ENCODE results near the gene MACROD2. TPM values are rescaled to one million over a fixed set of nuclear protein-coding genes. Genes with fewer than 3 reads are reported as not detected.

Gene MACROD2
- total RNA-seq, 1 donor from 2014 or later, result 1.6 TPM

DNA sequence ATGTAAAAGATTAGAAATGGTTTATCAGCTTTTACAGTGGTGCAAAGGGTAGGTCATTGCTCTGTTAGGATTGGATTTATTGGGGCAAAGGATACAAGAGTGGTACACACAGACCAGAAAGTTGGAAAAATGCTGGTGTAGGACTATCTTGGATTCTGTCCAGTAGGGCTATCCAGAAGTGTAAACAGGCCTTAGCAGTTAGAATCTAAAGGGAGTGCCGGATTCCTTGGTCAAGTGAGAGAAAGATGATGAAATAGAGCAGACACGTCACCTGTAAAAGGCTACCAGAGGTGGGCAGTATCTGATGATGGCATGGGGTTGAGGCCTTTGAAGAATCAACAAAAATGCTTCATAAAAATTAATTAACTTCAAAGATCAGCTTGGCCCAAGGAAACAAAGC, 1602.0 kb downstream of the MACROD2 start:
- no peak for DNase-seq (ENCODE audit: low spot score)
- intact Hi-C loops (cut with DNase I), result no loop called here

DNA sequence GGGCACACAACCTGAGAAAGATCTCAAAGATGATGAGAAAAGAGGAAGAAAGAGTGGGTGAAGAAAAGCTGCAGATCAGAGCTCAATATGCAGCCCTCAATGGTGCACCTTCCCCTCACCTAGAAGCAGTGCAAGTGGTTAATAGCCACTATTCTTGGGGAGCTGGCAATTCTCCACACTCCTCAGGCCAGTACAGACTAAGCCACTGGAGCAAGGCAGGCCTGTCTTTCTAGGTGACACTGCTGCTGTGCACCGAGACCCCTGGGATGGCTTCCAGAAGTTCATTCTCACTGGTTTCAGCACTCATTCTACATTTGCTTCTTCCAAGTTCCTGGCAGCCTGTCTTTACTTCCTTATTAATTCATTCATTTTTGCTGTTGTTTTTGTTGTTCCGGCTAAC, 1604.6 kb downstream of the MACROD2 start:
- no peak for DNase-seq (ENCODE audit: low spot score)
- intact Hi-C loops (cut with DNase I), result no loop called here

DNA sequence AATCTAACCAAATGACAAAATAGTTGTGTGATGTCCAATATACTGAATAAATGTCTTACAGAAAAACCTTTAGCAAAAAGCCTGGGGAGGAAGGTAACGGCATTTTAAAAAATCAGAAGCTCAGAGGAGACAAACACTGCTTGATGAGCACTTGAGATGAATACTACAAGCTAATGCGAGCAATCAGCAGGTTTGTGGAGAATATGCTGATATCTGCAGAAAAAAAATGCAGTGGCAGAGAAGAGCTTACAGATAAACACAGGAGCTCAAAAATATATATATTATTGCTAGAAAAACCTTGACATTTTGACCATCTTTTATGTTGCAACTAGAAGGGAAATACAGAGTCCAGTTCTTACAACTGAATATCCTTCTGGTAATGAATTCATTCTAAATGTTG, 1605.2 kb downstream of the MACROD2 start:
- DNase-seq (ENCODE audit: low spot score), result no peak
- intact Hi-C loops (cut with DNase I), result no loop called here

DNA sequence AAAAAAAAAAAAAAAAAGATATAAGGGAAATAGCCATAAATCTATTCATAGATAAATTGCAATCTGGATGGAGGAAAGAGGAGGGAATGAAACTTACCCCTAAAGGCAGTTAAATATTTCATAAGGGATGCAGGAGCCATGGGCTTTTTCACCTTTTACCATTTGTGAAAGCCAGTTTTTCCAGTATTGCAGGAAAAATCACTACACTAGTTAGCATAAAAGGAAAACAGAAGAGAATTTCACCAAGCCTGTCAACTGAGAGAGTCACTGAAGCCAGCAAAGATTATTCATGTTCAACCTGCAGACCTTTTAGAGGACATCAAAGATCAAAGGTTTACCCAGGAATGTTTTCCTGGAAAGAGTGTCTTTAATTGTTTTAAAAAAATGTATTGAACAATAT, 1608.2 kb downstream of the MACROD2 start:
- DNase-seq (ENCODE audit: low spot score), result no peak
- intact Hi-C loops (cut with DNase I), result no loop called here

DNA sequence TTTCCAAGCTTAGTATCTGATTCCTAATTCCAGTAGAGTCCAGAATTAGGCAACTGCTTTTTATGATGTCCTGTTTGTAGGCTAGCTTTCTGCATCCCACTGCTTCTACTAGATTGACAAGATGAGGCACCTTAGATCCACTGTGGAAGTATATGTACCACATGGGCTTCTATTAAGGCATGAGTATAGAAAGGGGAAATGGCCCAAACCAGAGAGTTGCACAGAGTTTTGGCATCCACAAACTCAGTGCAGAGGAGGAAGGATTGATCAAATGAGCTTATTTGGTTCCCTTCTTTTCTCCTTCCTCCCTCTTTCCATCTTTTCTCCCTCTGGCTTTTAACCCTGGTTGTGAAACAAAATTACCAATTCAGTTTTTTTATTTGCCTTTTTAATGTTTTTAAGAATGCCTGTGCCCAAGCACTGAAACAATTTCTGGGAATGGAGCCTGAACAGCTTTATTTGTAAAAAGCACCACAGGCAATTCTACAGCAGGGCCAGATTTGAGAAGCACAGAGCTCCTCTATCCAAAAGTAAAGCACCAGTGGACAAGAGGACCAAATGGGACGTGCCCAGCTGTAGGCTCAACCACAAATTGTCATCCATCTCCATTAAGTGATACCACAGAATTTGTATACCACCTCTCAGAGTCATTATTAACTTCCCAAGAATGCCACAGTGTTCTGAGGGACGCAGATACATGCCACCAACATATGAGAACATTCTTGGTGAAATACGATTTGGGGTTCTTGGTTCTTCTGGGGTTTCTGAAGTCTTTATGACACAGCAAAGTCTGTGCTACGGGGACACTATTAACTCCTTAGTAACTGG, 1608.9 kb downstream of the MACROD2 start:
- intact Hi-C loops (cut with DNase I), result no loop called here
- no peak for DNase-seq (ENCODE audit: low spot score)

DNA sequence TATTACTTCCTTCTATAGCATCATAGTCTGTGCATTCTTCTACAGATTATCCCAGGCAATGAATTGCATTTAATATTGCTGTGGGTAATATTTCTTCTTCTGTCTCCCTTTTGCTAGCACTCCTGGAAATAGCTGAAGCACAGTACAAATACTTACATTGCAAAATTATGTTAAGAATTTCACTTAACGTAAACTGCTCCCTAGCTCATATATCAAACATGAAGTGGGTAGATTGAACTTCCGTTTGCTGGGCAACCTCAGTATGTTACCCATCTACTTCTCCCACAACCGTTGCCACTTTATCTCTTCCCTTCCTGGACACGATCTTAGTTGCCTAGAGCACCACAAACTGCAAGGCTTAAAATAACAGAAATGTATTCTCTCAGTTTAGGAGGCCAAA, 1614.6 kb downstream of the MACROD2 start:
- DNase-seq (ENCODE audit: low spot score), result no peak
- intact Hi-C loops (cut with DNase I), result no loop called here

DNA sequence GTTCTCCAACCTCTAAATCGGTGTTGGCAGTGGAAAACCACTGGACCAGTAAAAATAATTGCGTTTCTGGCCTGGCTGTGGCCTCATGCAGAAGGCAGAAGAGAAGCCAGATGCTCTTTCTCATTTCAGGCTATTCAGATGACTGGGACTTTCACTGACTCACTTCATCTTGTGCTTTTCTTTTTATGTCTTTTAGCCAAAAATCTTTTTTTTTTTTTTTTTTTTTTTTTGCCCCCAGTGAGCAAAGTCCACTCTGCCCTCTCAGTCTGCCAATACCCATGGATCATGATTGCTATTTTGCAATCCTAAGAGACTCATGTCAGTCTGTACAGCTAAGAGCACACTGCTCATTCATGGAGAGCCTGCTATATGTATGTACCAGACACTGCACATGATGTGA, 1615.5 kb downstream of the MACROD2 start:
- no peak for DNase-seq (ENCODE audit: low spot score)
- intact Hi-C loops (cut with DNase I), result no loop called here

DNA sequence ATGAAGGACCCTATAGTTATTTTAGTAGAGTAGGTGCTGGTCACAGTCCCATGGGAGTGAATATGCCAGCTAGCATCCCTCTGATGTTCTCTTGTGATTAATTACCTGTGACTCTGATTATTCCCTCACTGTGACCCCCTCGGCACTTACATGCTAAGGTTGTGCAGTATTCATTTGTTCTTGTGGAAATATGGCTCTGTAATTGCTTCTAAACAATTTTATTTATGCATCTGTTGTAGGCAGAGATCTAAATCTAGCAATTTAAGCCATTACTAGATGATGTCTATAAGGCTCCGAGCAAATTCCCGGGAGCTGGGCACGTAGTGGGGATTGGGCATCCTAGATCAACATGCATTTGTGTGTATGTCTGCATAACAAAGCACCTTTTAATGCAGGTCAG, 1616.2 kb downstream of the MACROD2 start:
- no peak for DNase-seq (ENCODE audit: low spot score)
- intact Hi-C loops (cut with DNase I), result no loop called here

DNA sequence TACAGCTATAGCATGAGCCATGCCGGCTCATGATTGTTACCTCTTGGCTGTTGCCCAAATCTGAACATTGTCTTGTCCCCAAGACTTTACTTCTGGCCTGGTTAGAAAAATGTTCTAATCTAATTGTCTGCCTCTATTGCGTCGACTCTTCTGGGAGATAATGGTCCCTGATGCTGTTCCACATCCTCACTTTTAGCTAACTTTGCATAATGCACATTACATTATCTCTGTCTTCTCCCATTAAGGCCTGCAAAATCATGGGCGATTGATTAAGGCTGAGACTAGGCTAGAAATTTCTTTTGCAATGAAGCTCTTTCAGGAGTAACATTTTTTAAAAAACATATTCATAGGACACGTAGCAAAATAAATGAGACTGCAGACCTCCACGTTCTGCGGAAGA, 1616.9 kb downstream of the MACROD2 start:
- intact Hi-C loops (cut with DNase I), result no loop called here
- DNase-seq (ENCODE audit: low spot score), result no peak

DNA sequence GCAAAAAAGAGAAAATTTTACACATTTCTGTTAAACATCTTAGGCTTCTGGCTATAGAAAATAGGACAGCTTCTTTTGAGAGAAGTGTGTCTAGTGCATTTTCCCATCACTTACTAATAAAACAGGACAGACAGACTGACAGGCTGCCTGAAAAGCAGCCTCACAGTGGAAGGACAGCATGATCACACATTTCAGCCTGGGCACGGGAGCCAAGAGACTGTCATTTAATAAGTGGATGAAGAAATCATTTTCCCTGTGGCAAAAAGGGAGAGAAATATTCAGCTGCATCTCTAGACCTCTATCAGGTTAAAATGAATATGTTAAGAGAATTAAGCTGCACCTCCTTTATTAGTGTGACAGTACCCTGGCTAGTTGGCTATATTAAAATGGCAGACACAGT, 1617.5 kb downstream of the MACROD2 start:
- intact Hi-C loops (cut with DNase I), result no loop called here
- no peak for DNase-seq (ENCODE audit: low spot score)

DNA sequence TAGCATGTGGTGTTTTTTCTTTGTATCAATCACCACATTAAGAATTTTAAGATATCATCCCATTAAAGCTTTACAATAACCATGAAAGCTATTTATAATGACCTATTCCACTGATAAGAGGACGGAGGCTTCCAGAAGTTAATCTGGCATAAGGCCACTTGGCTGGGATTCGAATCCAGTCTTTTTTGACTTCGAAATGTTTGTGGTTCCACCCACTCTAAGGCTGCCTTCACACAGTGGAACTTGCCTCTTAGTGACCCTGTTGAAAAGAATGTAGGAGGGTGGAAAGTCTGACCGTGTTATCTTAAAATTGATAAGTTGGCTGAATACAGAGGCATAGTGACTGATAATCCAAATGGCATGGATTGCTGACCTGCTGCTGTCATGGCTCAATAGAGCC, 1618.2 kb downstream of the MACROD2 start:
- no peak for DNase-seq (ENCODE audit: low spot score)
- intact Hi-C loops (cut with DNase I), result no loop called here

DNA sequence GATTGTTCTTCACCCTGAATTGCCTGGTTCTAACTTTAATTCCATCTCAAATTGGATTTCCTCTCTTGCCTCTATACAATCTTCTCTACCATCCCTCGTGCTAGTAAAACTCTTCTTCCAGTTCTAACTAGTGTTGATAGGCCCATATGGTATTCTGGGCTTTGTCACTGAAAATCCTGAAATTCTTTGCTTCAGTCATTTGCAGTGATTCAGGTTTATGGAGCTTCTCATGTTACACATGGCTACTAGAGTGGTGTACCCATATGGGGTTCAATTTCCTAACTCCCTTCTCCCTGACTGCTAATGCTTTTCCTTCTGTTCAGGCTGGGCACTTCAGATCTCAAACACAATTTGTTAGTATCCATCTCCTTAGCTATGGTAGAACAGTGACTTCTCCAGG, 1621.3 kb downstream of the MACROD2 start:
- intact Hi-C loops (cut with DNase I), result no loop called here
- no peak for DNase-seq (ENCODE audit: low spot score)

DNA sequence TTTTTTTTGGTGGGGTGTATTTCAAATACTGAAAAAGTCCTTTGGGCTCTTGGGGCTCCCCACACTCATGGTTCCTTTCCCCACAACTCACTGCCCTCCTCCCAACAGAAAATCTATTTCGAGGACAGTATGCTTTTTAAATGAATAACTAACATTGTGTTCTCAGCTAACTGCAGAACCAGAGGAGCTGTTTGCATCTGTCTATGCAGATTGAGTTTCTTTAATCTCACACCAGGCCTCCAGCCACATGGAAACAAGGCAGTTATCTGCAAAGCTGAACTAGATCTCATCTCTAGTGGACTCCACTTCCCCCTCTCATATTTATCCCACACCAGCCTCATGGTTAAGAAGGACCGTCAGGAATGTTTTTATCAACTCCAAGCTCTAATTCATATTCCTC, 1622.8 kb downstream of the MACROD2 start:
- intact Hi-C loops (cut with DNase I), result no loop called here

DNA sequence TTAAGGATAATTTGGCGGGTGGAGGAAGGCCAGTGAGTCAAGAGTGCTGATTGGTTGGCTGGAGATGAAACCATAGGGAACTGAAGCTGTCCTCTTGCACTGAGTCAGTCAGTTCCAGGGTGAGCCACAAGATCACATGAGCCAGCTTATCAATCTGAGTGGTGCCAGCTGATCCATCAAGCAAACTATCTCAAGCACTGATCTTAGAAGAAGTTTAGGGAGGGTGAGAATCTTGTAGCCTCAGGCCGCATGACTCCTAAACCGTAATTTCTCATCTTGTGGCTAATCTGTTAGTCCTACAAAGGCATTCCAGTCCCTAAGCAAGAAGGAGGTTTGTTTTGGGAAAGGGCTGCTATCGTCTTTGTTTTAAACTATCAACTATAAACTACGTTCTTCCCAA, 1623.6 kb downstream of the MACROD2 start:
- intact Hi-C loops (cut with DNase I), result no loop called here

More for the DNA sequence above, 1622.8 kb downstream of the MACROD2 start:
- DNase-seq (ENCODE audit: low spot score), result no peak

DNA sequence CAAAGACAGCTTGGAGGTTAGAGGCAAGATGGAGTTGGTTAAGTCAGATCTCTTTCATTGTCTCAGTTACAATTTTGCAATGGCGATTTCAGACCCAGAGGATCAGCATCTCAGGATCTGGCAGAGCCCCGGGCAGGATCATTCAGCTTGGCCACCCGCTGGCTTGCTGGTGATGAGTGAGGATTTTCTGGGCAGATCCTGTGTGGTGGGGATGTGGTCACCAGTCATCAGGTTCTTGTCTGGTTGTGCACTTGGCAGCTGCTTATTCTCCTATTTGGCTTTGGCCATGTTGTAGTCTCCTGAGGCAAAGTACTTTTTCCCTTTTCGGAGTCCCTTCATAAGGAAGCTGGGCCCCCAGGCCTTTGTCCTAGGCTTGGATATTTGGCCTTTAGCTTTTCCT, 1624.0 kb downstream of the MACROD2 start:
- intact Hi-C loops (cut with DNase I), result no loop called here
- DNase-seq (ENCODE audit: low spot score), result no peak

More for the DNA sequence above, 1623.6 kb downstream of the MACROD2 start:
- DNase-seq (ENCODE audit: low spot score), result no peak

DNA sequence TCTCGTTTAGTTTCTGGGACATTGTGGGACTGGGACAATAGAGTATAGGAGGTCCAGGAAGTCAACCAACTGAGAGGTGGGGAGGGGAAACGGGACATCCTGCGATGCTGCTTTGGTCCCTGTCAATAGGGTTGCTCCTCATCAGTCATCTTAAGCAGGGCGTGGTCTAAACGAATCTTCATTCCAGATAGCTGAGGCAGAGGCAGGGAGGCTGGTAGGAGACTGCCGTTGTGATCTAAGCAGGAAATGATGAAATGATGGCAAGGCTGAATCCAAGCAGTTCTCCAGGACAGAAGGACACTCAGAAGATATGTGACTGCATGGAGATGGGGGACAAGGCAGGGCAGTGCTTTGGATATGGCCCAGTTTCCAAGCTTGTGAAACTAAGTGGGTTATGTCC, 1624.5 kb downstream of the MACROD2 start:
- intact Hi-C loops (cut with DNase I), result no loop called here

DNA sequence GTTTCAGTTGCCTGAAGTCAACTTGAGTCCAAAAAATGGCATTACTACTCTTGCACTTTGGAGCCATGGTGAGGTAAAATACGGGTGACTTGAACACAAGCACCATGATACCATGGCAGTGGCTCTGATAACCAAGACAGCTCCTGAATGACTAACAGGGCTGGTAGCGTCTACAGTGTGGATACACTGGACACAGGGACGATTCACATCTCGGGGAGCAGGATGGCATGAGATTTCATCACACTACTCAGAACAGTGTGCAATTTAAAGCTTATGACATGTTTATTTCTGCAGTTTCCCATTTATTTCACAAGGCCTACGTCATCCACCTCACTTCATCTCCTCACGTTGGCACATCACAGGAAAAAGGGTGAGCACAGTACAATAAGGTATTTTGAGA, 1627.1 kb downstream of the MACROD2 start:
- intact Hi-C loops (cut with DNase I), result no loop called here

More for the DNA sequence above, 1624.5 kb downstream of the MACROD2 start:
- DNase-seq (ENCODE audit: low spot score), result no peak

DNA sequence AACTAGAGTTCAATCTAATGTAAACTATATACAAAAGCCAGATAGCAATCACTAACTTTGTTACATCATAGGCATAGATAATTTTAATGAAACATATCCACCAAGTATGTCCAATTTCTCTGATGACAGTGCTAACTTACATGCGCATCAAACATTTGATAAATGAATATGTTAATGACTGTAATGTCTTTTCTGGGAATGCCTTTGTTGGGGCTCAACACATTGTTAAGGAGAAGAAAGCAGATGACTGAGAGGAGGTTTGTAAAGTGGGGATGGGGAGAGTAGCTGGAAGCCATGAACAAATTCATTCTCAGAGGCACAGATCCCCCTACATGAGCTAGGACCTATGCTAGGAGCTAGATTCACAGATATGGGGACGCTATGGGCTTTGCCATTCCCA, 1627.9 kb downstream of the MACROD2 start:
- intact Hi-C loops (cut with DNase I), result no loop called here
- no peak for DNase-seq (ENCODE audit: low spot score)

More for the DNA sequence above, 1627.1 kb downstream of the MACROD2 start:
- no peak for DNase-seq (ENCODE audit: low spot score)

DNA sequence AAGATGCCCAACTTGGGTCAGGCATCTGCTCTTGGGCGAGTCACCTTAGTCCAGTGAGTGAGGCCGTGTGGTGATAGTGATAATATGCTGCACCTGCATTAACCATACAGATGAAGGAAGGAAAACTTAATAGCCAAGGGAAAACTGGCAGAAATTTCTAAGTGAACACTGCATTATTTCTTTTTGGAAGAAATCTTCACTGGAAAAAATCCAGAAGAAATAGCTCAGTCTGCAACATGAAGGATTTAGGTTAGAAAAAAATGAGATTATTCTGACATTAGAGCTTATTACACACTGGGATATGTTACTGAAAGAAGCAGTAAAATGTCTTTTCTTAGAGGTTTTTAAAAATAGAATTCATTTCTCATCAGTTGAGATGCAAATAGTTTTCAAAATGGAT, 1630.7 kb downstream of the MACROD2 start:
- intact Hi-C loops (cut with DNase I), result no loop called here
- no peak for DNase-seq (ENCODE audit: low spot score)

DNA sequence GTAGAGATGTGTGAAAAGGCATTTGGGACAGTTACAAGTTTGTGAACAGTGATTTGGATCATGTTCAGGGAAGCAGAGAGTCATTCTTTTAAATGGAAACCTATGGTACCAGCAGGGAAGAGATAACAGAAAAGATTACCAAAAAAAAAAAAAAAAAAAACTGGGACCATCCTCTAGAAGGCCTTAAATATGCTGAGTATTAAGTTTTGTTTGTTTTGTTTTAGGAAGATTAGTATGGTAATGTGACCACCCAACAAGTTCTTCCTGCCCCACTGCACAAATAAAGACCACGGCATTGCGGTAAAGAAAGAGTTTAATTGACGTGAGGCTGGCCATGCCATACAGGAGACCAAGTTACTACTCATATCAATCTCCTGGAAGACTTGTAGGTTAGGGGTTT, 1631.8 kb downstream of the MACROD2 start:
- intact Hi-C loops (cut with DNase I), result no loop called here
- DNase-seq (ENCODE audit: low spot score), result no peak

DNA sequence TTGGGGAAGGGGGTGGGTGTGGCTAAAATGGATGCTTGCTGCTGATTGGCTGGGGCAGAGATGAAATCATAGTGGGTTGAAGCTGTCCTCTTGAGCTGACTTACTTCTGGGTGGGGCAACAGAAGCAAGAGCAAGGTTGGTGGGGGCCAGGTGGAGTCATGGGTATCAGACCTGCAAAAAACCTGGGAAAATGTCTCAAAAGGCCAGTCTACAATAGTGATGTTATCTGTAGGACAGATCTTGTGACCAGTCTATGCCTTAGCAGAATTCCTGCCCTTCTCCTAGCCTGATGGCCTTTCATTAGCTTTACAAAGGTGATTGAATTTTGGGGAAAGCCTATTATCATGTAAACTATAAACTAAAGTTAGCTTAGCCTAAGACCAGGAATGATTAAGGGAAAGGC, 1632.2 kb downstream of the MACROD2 start:
- DNase-seq (ENCODE audit: low spot score), result no peak
- intact Hi-C loops (cut with DNase I), result no loop called here

DNA sequence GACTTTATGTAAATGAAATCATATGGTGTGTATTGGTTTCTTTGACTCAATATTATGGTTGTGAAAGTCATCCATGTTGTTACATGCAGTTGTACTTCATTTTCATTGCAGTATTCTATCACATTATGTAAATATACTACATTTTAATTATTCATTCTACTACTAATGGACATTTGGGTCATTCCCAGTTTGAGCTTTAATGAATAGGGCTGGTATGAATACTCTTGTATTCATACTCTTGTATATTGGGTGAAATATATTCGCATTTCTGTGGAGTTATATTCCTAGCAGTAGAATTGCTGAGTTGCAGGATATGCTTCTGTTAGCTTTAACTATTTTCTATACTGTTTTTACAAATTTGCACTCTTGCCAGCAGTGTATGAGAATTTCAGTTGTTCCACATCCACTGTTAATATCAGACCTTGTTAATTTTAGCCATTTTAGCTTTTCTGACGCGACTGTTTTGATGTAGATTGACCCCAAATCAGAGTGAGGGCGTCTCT, 1633.6 kb downstream of the MACROD2 start:
- intact Hi-C loops (cut with DNase I), result no loop called here
- no peak for DNase-seq (ENCODE audit: low spot score)
